BE2C (cell line): ENCODE results near the gene S100A13.
"Not testable (repeated sequence)": the region's sequence is repeated elsewhere in the genome, so short reads cannot be mapped to it uniquely, and the experiment has no call there.

ENCODE experiments used
- DNase-seq: peaks from one replicate; pipeline ENCODE4 v3.0.0-alpha.2; 2020
- H3K27me3 ChIP-seq: fragments of 250-450 bp; sonication (Bioruptor Pico); 2 replicates; pipeline ENCODE4 v1.5.1; 2020; ENCODE audit warnings: mild to moderate bottlenecking
- H3K36me3 ChIP-seq: fragments of 250-450 bp; sonication (Bioruptor Pico); 2 replicates; pipeline ENCODE4 v1.5.1; 2020; ENCODE audit warnings: mild to moderate bottlenecking
- H3K4me1 ChIP-seq: fragments of 250-450 bp; sonication (Bioruptor Pico); 2 replicates; pipeline ENCODE4 v1.5.1; 2020
- H3K4me3 ChIP-seq: 2 replicates; pipeline ENCODE4 v1.5.1; 2011; ENCODE audit warnings: low read depth, low read length
- H3K9me3 ChIP-seq: fragments of 250-450 bp; sonication (Bioruptor Pico); 2 replicates; pipeline ENCODE4 v1.5.1; 2020
- CTCF ChIP-seq: IDR thresholded peaks from 2 replicates; pipeline ENCODE4 v1.5.1; 2012; ENCODE audit warnings: mild to moderate bottlenecking, low read depth, low read length

S100A13 gene

GRCh38 chr1:153583976-153584375, 43.3 kb downstream of the S100A13 start:
- H3K9me3 ChIP-seq, result no peaks in the 10 kb centered on the region
- no peak for TF ChIP-seq CTCF
- no peak for DNase-seq
- no peaks in the 10 kb centered on the region for H3K36me3 ChIP-seq
- H3K4me3 ChIP-seq, result no peak overlapping the region
- no peaks in the 10 kb centered on the region for H3K27me3 ChIP-seq
- peaks cover 6% of the 10 kb centered on the region; the same call in 1 of the 2 replicates for H3K4me1 ChIP-seq

DNA sequence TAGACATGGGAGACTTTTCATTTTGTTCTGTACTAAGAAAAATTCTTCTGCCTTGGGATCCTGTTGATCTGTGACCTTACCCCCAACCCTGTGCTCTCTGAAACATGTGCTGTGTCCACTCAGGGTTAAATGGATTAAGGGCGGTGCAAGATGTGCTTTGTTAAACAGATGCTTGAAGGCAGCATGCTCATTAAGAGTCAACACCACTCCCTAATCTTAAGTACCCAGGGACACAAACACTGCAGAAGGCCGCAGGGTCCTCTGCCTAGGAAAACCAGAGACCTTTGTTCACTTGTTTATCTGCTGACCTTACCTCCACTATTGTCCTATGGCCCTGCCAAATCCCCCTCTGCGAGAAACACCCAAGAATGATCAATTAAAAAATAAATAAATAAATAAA, 43.8 kb downstream of the S100A13 start:
- not testable (repeated sequence) for H3K9me3 ChIP-seq, H3K4me1 ChIP-seq, H3K36me3 ChIP-seq, H3K27me3 ChIP-seq, H3K4me3 ChIP-seq, DNase-seq

- H3K36me3 ChIP-seq, DNase-seq, H3K27me3 ChIP-seq, H3K9me3 ChIP-seq, H3K4me3 ChIP-seq, H3K4me1 ChIP-seq: not testable (repeated sequence)
Measured at GRCh38 chr1:153582836-153583235, 44.5 kb downstream of the S100A13 start.

- H3K4me1 ChIP-seq, result no peaks in the 10 kb centered on the region
- no peaks in the 10 kb centered on the region for H3K36me3 ChIP-seq
- H3K4me3 ChIP-seq, result no peak overlapping the region
- H3K9me3 ChIP-seq, result no peaks in the 10 kb centered on the region
- DNase-seq, result no peak
- no peaks in the 10 kb centered on the region for H3K27me3 ChIP-seq
- no peak for TF ChIP-seq CTCF
Measured at GRCh38 chr1:153578936-153579335, 48.4 kb downstream of the S100A13 start.

DNA sequence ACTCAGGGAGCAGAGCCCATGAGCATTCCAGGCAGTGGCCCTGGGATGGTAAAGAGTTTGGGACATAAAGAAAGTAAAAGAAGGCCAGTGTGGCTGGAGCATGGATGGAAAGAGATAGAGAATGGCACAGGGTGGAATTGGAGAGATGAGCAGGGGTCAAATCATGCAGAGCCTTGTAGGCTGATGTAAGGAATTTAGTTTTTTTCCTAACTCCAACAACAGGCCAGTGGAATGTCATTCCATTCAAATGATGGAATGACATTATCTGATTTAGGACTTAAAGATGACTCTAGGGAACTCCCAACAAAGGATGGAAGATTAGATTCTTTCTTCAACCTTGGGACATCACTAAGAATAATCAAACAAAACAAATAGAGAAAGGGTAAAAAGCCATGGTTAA, 48.8 kb downstream of the S100A13 start:
- Histone ChIP-seq H3K4me3 (no peak overlapping the region), H3K9me3 (no peaks in the 10 kb centered on the region), H3K4me1 (no peaks in the 10 kb centered on the region), H3K36me3 (no peaks in the 10 kb centered on the region), H3K27me3 (no peaks in the 10 kb centered on the region)
- TF ChIP-seq CTCF, result no peak
- no peak for DNase-seq

- Histone ChIP-seq H3K36me3 (no peaks in the 10 kb centered on the region), H3K4me3 (no peak overlapping the region), H3K9me3 (no peaks in the 10 kb centered on the region), H3K4me1 (peaks cover 4% of the 10 kb centered on the region; the same call in 1 of the 2 replicates), H3K27me3 (no peaks in the 10 kb centered on the region)
- no peak for DNase-seq
- no peak for TF ChIP-seq CTCF
Measured at GRCh38 chr1:153577624-153578051, 49.7 kb downstream of the S100A13 start.

DNA sequence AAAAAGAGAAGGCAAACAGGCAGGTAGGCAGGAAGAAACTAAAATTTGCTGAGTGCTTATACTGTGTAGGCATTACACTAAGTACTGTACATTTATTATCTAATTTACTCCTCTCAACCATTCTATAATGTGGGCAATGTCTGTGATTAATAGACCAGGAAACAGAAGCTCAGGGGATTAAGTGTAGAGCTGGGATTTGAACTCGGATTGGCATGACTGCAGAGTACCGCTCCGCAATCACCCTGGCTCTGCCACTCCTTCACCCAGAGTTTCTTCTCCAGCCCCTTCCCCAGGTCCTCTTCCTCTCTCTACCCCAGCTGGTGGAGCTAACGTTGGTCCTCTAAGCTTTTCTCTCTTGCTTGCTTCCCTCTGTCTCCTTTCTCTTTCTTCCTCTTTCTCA, 50.2 kb downstream of the S100A13 start:
- Histone ChIP-seq H3K36me3 (no peaks in the 10 kb centered on the region), H3K9me3 (no peaks in the 10 kb centered on the region), H3K4me1 (peaks cover 4% of the 10 kb centered on the region; the same call in 1 of the 2 replicates), H3K27me3 (no peaks in the 10 kb centered on the region), H3K4me3 (no peak overlapping the region)
- DNase-seq, result no peak
- no peak for TF ChIP-seq CTCF

DNA sequence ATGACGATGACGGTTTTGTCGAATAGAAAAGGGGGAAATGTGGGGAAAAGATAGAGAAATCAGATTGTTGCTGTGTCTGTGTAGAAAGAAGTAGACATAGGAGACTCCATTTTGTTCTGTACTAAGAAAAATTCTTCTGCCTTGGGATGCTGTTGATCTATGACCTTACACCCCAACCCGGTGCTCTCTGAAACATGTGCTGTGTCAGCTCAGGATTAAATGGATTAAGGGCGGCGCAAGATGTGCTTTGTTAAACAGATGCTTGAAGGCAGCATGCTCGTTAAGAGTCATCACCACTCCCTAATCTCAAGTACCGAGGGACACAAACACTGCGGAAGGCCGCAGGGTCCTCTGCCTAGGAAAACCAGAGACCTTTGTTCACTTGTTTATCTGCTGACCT, 51.8 kb downstream of the S100A13 start:
- DNase-seq, H3K36me3 ChIP-seq, H3K4me1 ChIP-seq: not testable (repeated sequence)

DNA sequence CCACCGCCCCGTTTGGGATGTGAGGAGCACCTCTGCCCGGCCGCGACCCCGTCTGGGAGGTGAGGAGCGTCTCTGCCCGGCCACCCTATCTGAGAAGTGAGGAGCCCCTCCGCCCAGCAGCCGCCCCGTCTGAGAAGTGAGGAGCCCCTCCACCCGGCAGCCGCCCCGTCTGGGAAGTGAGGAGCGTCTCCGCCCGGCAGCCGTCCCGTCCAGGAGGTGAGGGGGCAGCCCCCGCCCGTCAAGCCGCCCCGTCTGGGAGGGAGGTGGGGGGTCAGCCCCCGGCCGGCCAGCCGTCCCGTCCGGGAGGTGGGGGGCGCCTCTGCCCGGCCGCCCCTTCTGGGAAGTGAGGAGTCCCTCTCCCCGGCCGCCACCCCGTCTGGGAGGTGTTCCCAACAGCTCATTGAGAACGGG, 52.2 kb downstream of the S100A13 start:
- not testable (repeated sequence) for H3K4me3 ChIP-seq, H3K36me3 ChIP-seq, H3K27me3 ChIP-seq, H3K9me3 ChIP-seq, H3K4me1 ChIP-seq, DNase-seq

More for the DNA sequence above, 51.8 kb downstream of the S100A13 start:
- not testable (repeated sequence) for H3K27me3 ChIP-seq, H3K4me3 ChIP-seq, H3K9me3 ChIP-seq
